Thyroid gland (tissue), 4 donors: ENCODE measurements around the gene ZNF804A.

Experiments used
- POLR2A ChIP-seq, 2 donors: fragments of 450-650 bp; IDR thresholded peaks; one replicate each; pipeline ENCODE4 v1.6.1; 2017; ENCODE audit warnings: antibody characterized with exemption in 2 of 2, mild to moderate bottlenecking in 2 of 2, moderate library complexity in 1 of 2
- TF ChIP-seq, protein P1 (sequence below), 6 experiments: fragments of 200-600 bp in 3 of 6; fragments of 450-650 bp in 3 of 6; sonication (generic) in 3 of 6; IDR thresholded peaks; one replicate each; pipeline ENCODE4 v1.5.1; 2016 to 2019; ENCODE audit warnings: antibody characterized with exemption in 6 of 6, mild to moderate bottlenecking in 2 of 6, inconsistent platforms in 1 of 6, moderate library complexity in 1 of 6

DNA sequence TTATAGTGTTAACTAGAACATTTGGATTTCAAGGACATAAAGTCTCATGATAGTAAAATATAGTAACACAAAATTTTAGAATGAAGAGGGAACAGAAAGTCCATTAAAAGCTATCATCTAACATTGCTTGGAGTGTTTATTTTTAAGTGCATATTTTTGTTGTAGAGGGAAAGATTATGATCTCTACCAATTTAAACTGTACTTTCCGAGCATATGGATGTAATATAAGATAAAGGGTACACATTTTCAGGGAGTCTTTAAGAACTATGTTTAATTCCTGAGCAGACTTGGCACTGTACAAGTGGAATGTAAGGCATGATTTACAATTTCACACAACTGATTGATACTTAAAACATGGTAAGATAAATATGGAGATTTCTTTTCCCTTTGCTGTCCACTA, 34.2 kb upstream of the ZNF804A start:
- TF ChIP-seq, protein P1, sequence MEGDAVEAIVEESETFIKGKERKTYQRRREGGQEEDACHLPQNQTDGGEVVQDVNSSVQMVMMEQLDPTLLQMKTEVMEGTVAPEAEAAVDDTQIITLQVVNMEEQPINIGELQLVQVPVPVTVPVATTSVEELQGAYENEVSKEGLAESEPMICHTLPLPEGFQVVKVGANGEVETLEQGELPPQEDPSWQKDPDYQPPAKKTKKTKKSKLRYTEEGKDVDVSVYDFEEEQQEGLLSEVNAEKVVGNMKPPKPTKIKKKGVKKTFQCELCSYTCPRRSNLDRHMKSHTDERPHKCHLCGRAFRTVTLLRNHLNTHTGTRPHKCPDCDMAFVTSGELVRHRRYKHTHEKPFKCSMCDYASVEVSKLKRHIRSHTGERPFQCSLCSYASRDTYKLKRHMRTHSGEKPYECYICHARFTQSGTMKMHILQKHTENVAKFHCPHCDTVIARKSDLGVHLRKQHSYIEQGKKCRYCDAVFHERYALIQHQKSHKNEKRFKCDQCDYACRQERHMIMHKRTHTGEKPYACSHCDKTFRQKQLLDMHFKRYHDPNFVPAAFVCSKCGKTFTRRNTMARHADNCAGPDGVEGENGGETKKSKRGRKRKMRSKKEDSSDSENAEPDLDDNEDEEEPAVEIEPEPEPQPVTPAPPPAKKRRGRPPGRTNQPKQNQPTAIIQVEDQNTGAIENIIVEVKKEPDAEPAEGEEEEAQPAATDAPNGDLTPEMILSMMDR (IDR thresholded peaks at IDR 0.05): no peak
- no peak for TF ChIP-seq POLR2A (IDR thresholded peaks at IDR 0.05)
